CD8-positive, alpha-beta memory T cell (primary cell): ENCODE measurements around the gene CDC42EP3. TPM values are rescaled to one million over a fixed set of nuclear protein-coding genes. Genes with fewer than 3 reads are reported as not detected.

ENCODE experiments used
- CTCF ChIA-PET: fragments of 350-600 bp; sonication (Branson Sonifier 250); formaldehyde crosslinking; loops from one replicate; lab custom pipeline; 2021; ENCODE audit warnings: antibody characterized with exemption; lab: Charles Lee
- POLR2A ChIA-PET: fragments of 350-600 bp; sonication (Branson Sonifier 250); formaldehyde crosslinking; loops from one replicate; lab custom pipeline; 2021; ENCODE audit warnings: antibody characterized with exemption; lab: Charles Lee
- DNase-seq, 5 donors: peaks; one replicate each; pipeline versions ENCODE4 v3.0.0 to v3.0.0-alpha.2; 2020 to 2022; ENCODE audit warnings: mixed read lengths in 1 of 5
- H3K27ac ChIP-seq: one replicate; pipeline ENCODE4 v1.7.0; 2013; ENCODE audit warnings: low read depth, mild to moderate bottlenecking, low read length, moderate library complexity
- H3K27me3 ChIP-seq: 2 replicates; pipeline ENCODE4 v1.7.0; 2013; ENCODE audit warnings: low read length, mild to moderate bottlenecking; ENCODE audit not compliant: insufficient read depth, poor library complexity, severe bottlenecking
- H3K36me3 ChIP-seq: 2 replicates; pipeline ENCODE4 v1.7.0; 2013; ENCODE audit warnings: mild to moderate bottlenecking, low read length, moderate library complexity; ENCODE audit not compliant: insufficient read depth
- H3K4me1 ChIP-seq: 2 replicates; pipeline ENCODE4 v1.7.0; 2013; ENCODE audit warnings: mild to moderate bottlenecking, low read length, moderate library complexity; ENCODE audit not compliant: insufficient read depth
- H3K4me3 ChIP-seq: 2 replicates; pipeline ENCODE4 v1.7.0; 2013; ENCODE audit warnings: mild to moderate bottlenecking, low read length
- H3K9me3 ChIP-seq: 2 replicates; pipeline ENCODE4 v1.7.0; 2013; ENCODE audit warnings: mild to moderate bottlenecking, low read length
- H3K27ac Mint-ChIP-seq, 8 donors: one replicate each; pipeline ENCODE4 v1.8.0; 2020 to 2021; ENCODE audit warnings: mixed read lengths in 8 of 8, mild to moderate bottlenecking in 6 of 8, inconsistent platforms in 3 of 8, moderate library complexity in 3 of 8
- H3K27me3 Mint-ChIP-seq, 2 donors: one replicate each; pipeline ENCODE4 v1.8.0; 2020 to 2021; ENCODE audit warnings: mixed read lengths in 2 of 2, mild to moderate bottlenecking in 1 of 2, moderate library complexity in 1 of 2
- H3K36me3 Mint-ChIP-seq, 3 donors: one replicate each; pipeline ENCODE4 v1.8.0; 2020 to 2021; ENCODE audit warnings: mixed read lengths in 3 of 3, inconsistent platforms in 1 of 3, mild to moderate bottlenecking in 1 of 3
- H3K4me1 Mint-ChIP-seq, 3 donors: one replicate each; pipeline ENCODE4 v1.8.0; 2020 to 2021; ENCODE audit warnings: mixed read lengths in 3 of 3, inconsistent platforms in 1 of 3, mild to moderate bottlenecking in 1 of 3
- H3K4me3 Mint-ChIP-seq, 7 donors: one replicate each; pipeline ENCODE4 v1.8.0; 2020 to 2021; ENCODE audit warnings: mixed read lengths in 7 of 7, mild to moderate bottlenecking in 6 of 7, moderate library complexity in 4 of 7, inconsistent platforms in 2 of 7
- H3K9me3 Mint-ChIP-seq, 5 donors: one replicate each; pipeline ENCODE4 v1.8.0; 2020 to 2022; ENCODE audit warnings: mixed read lengths in 5 of 5, mild to moderate bottlenecking in 3 of 5, moderate library complexity in 2 of 5, inconsistent platforms in 1 of 5
- polyA plus RNA-seq: library from polyadenylated mRNA; unstranded; fragments of 300-500 nt; fragmentation: Illumina TruSeq; gene quantifications from one replicate; pipeline ENCODE4 v1.2.3, GENCODE V29; 2021
- total RNA-seq, 2 experiments: library from RNA; stranded (reverse); gene quantifications; one replicate each; pipeline ENCODE4 v1.2.3, GENCODE V29; 2021

Gene CDC42EP3
- total and polyA plus RNA-seq, 3 experiments from 2014 or later, result 37.1 to 141 (median 39.1) TPM

- Histone ChIP-seq H3K27me3 (no peaks in the 10 kb centered on the region), H3K9me3 (no peaks in the 10 kb centered on the region), H3K4me1 (peaks cover 64% of the 10 kb centered on the region), H3K36me3 (no peaks in the 10 kb centered on the region), H3K4me3 (no peak overlapping the region), H3K27ac (no peak overlapping the region)
- Mint-ChIP-seq H3K27ac (peak overlapping the region in 4 of 8 donors; percentile 37 to 77 (median 56)), H3K4me1 (peaks cover 81 to 96% (median 93%) of the 10 kb centered on the region in 3 donors), H3K27me3 (no peaks in the 10 kb centered on the region), H3K36me3 (peaks cover 12 to 36% (median 14%) of the 10 kb centered on the region in 3 donors), H3K4me3 (no peak overlapping the region), H3K9me3 (no peaks in the 10 kb centered on the region)
- ChIA-PET POLR2A (interaction anchor here (3.5 kb wide), 1 partner anchor 21 kb away, joined by 24 read pairs; no protein-coding TSS in a partner anchor), CTCF (interaction anchor here (0.8 to 1.7 kb wide), 6 partner anchors 21 to 1130 kb away, joined by 3 to 9 read pairs (median 4); partner anchors contain the start of gene SRSF7)
- no peak for DNase-seq
Measured at GRCh38 chr2:37621199-37621598, 50.2 kb downstream of the CDC42EP3 start.

- DNase-seq, result no peak
- Histone ChIP-seq H3K9me3 (no peaks in the 10 kb centered on the region), H3K27me3 (no peaks in the 10 kb centered on the region), H3K27ac (no peak overlapping the region), H3K4me3 (no peak overlapping the region), H3K4me1 (peaks cover 64% of the 10 kb centered on the region), H3K36me3 (no peaks in the 10 kb centered on the region)
- Mint-ChIP-seq H3K9me3 (no peaks in the 10 kb centered on the region), H3K36me3 (peaks cover 12 to 40% (median 14%) of the 10 kb centered on the region in 3 donors), H3K27me3 (no peaks in the 10 kb centered on the region), H3K4me1 (peaks cover 81 to 96% (median 93%) of the 10 kb centered on the region in 3 donors), H3K4me3 (no peak overlapping the region), H3K27ac (peak overlapping the region in 3 of 8 donors; percentile 9 to 81 (median 72))
- POLR2A ChIA-PET, result interaction anchor here (0.6 to 1.0 kb wide), 3 partner anchors 20 to 64 kb away, joined by 3 to 4 read pairs (median 3); no protein-coding TSS in a partner anchor
- CTCF ChIA-PET, result interaction anchor here (0.9 to 1.4 kb wide), 9 partner anchors 10 to 224 kb away, joined by 3 to 9 read pairs (median 4); no protein-coding TSS in a partner anchor
Measured at GRCh38 chr2:37619959-37620300, 51.5 kb downstream of the CDC42EP3 start.

- no peaks in the 10 kb centered on the region for H3K27me3 ChIP-seq
- no peaks in the 10 kb centered on the region for H3K27me3 Mint-ChIP-seq
- no peak overlapping the region for H3K27ac ChIP-seq
- H3K9me3 Mint-ChIP-seq, result no peaks in the 10 kb centered on the region
- H3K27ac Mint-ChIP-seq, result peak overlapping the region in 5 of 8 donors; percentile 54 to 90 (median 77)
- no peak overlapping the region for H3K4me3 ChIP-seq
- H3K4me1 Mint-ChIP-seq, result peaks cover 80 to 96% (median 93%) of the 10 kb centered on the region in 3 donors
- POLR2A ChIA-PET, result interaction anchor here (0.6 to 0.9 kb wide), 4 partner anchors 19 to 65 kb away, joined by 3 to 4 read pairs (median 4); no protein-coding TSS in a partner anchor
- CTCF ChIA-PET, result interaction anchor here (0.9 to 1.4 kb wide), 7 partner anchors 9 to 223 kb away, joined by 3 to 6 read pairs (median 3); no protein-coding TSS in a partner anchor
- no peaks in the 10 kb centered on the region for H3K9me3 ChIP-seq
- H3K4me1 ChIP-seq, result peaks cover 63% of the 10 kb centered on the region
- H3K36me3 ChIP-seq, result no peaks in the 10 kb centered on the region
- no peak for DNase-seq
- H3K36me3 Mint-ChIP-seq, result peaks cover 17 to 44% (median 17%) of the 10 kb centered on the region in 3 donors
- H3K4me3 Mint-ChIP-seq, result no peak overlapping the region
Measured at GRCh38 chr2:37619230-37619958, 52.0 kb downstream of the CDC42EP3 start.

- H3K36me3 Mint-ChIP-seq, result peaks cover 17 to 44% (median 23%) of the 10 kb centered on the region in 3 donors
- no peak for DNase-seq
- H3K4me1 ChIP-seq, result peaks cover 52% of the 10 kb centered on the region
- H3K4me3 Mint-ChIP-seq, result peak overlapping the region in 2 of 7 donors; percentile 6 to 48
- no peaks in the 10 kb centered on the region for H3K27me3 Mint-ChIP-seq
- H3K36me3 ChIP-seq, result no peaks in the 10 kb centered on the region
- ChIA-PET CTCF (interaction anchor here (1.2 kb wide), 2 partner anchors 15 to 30 kb away, joined by 3 read pairs; no protein-coding TSS in a partner anchor), POLR2A (interaction anchor here (0.6 to 0.9 kb wide), 3 partner anchors 31 to 283 kb away, joined by 4 to 10 read pairs (median 7); no protein-coding TSS in a partner anchor)
- no peaks in the 10 kb centered on the region for H3K9me3 ChIP-seq
- peak overlapping the region; percentile 9 to 95 (median 82) for H3K27ac Mint-ChIP-seq
- H3K4me1 Mint-ChIP-seq, result peaks cover 77 to 95% (median 92%) of the 10 kb centered on the region in 3 donors
- H3K9me3 Mint-ChIP-seq, result no peaks in the 10 kb centered on the region
- no peak overlapping the region for H3K4me3 ChIP-seq
- no peaks in the 10 kb centered on the region for H3K27me3 ChIP-seq
- H3K27ac ChIP-seq, result no peak overlapping the region
Measured at GRCh38 chr2:37618326-37618725, 53.1 kb downstream of the CDC42EP3 start.

- no peaks in the 10 kb centered on the region for H3K9me3 Mint-ChIP-seq
Measured at GRCh38 chr2:37617119-37617892, 54.1 kb downstream of the CDC42EP3 start.

GRCh38 chr2:37616677-37617005 lies 54.8 kb downstream of the CDC42EP3 start:
- Mint-ChIP-seq H3K4me1 (peaks cover 82 to 92% (median 89%) of the 10 kb centered on the region in 3 donors), H3K9me3 (no peaks in the 10 kb centered on the region), H3K4me3 (peak overlapping the region in 6 of 7 donors; percentile 20 to 69 (median 62)), H3K27me3 (no peaks in the 10 kb centered on the region), H3K27ac (peak overlapping the region; percentile 87 to 99 (median 95)), H3K36me3 (peaks cover 15 to 35% (median 21%) of the 10 kb centered on the region in 3 donors)
- H3K27me3 ChIP-seq, result no peaks in the 10 kb centered on the region
- DNase-seq, result no peak
- peaks cover 42% of the 10 kb centered on the region for H3K4me1 ChIP-seq
- H3K36me3 ChIP-seq, result no peaks in the 10 kb centered on the region
- ChIA-PET CTCF (interaction anchor here (1.3 kb wide), 1 partner anchor 54 kb away, joined by 6 read pairs; the partner anchor contains the start of gene CDC42EP3), POLR2A (interaction anchor here (2.2 kb wide), 1 partner anchor 17 kb away, joined by 15 read pairs; no protein-coding TSS in a partner anchor)
- H3K9me3 ChIP-seq, result no peaks in the 10 kb centered on the region
- peak overlapping the region; percentile 33 for H3K27ac ChIP-seq
- H3K4me3 ChIP-seq, result no peak overlapping the region

More at GRCh38 chr2:37617119-37617892, 54.1 kb downstream of the CDC42EP3 start:
- peaks cover 79 to 91% (median 90%) of the 10 kb centered on the region in 3 donors for H3K4me1 Mint-ChIP-seq
- peaks cover 16 to 37% (median 23%) of the 10 kb centered on the region in 3 donors for H3K36me3 Mint-ChIP-seq
- ChIA-PET POLR2A (no interaction called here), CTCF (interaction anchor here (1.2 kb wide), 1 partner anchor 31 kb away, joined by 3 read pairs; no protein-coding TSS in a partner anchor)
- H3K27me3 Mint-ChIP-seq, result no peaks in the 10 kb centered on the region
- H3K36me3 ChIP-seq, result no peaks in the 10 kb centered on the region
- no peaks in the 10 kb centered on the region for H3K27me3 ChIP-seq
- no peaks in the 10 kb centered on the region for H3K9me3 ChIP-seq
- peaks cover 42% of the 10 kb centered on the region for H3K4me1 ChIP-seq
- no peak overlapping the region for H3K4me3 ChIP-seq
- no peak for DNase-seq
- H3K27ac ChIP-seq, result no peak overlapping the region
- H3K4me3 Mint-ChIP-seq, result peak overlapping the region in 3 of 7 donors; percentile 15 to 59 (median 20)
- H3K27ac Mint-ChIP-seq, result peak overlapping the region; percentile 87 to 99 (median 95)
